GM18909 (cell line): ENCODE results near the gene TMEM255A.

Experiments used
- ATAC-seq: cut with Tn5 transposase; IDR thresholded peaks from one replicate; pipeline ENCODE4 v1.9.1; 2021; ENCODE audit warnings: mild to moderate bottlenecking; ENCODE audit not compliant: unreplicated experiment, poor library complexity

The TMEM255A gene

GRCh38 chrX:120274145-120274544 lies 37.1 kb downstream of the TMEM255A start:
- no peak for ATAC-seq

- no peak for ATAC-seq
These were observed 40.0 kb downstream of the TMEM255A start for GRCh38 chrX:120271218-120271617.

- no peak for ATAC-seq
These were observed 40.7 kb downstream of the TMEM255A start for GRCh38 chrX:120270567-120270966.

- ATAC-seq, result no peak
These were observed 41.8 kb downstream of the TMEM255A start for GRCh38 chrX:120269373-120270035.

- no peak for ATAC-seq
These were observed 46.9 kb downstream of the TMEM255A start for GRCh38 chrX:120264341-120264740.

GRCh38 chrX:120262859-120263708 lies 48.2 kb downstream of the TMEM255A start:
- peak; percentile 62 for ATAC-seq

GRCh38 chrX:120260369-120260768 lies 50.9 kb downstream of the TMEM255A start:
- no peak for ATAC-seq

- no peak for ATAC-seq
These were observed 57.5 kb downstream of the TMEM255A start for GRCh38 chrX:120253784-120254183.

- ATAC-seq, result peak; percentile 15
These were observed 59.7 kb downstream of the TMEM255A start for GRCh38 chrX:120251471-120252011.

- ATAC-seq, result peak; percentile 97
These were observed 60.6 kb downstream of the TMEM255A start, which contains the start of gene ZBTB33 for GRCh38 chrX:120250522-120251271. Gene ZBTB33, plus strand, starts transcription at chrX:120250812. Its CDS starts 2,604 bp downstream, at chrX:120253416.

- ATAC-seq, result peak; percentile 82
These were observed 66.3 kb downstream of the TMEM255A start for GRCh38 chrX:120244735-120245498.

- peak; percentile 18 for ATAC-seq
These were observed 66.9 kb downstream of the TMEM255A start for GRCh38 chrX:120244395-120244734.

GRCh38 chrX:120242813-120243212 lies 68.4 kb downstream of the TMEM255A start:
- no peak for ATAC-seq

- no peak for ATAC-seq
These were observed 72.3 kb downstream of the TMEM255A start for GRCh38 chrX:120238933-120239332.

GRCh38 chrX:120236687-120237479 lies 74.4 kb downstream of the TMEM255A start:
- no peak for ATAC-seq

- no peak for ATAC-seq
These were observed 76.0 kb downstream of the TMEM255A start for GRCh38 chrX:120235284-120235683.

GRCh38 chrX:120228187-120228908 lies 82.9 kb downstream of the TMEM255A start:
- ATAC-seq, result no peak

- no peak for ATAC-seq
These were observed 86.9 kb downstream of the TMEM255A start for GRCh38 chrX:120224388-120224787.
